Measurements from ENCODE around the gene TBX18. TPM values are rescaled to one million over a fixed set of nuclear protein-coding genes. Genes with fewer than 3 reads are reported as not detected.

TBX18 gene
- total and polyA plus RNA-seq, 9 of the 15 experiments (the other 6 are each of a cell fraction or from before 2014, with no cell fraction given) = 4.0 to 36.1 (median 20.7) TPM

- no peak for TF ChIP-seq CHD7 (IDR thresholded peaks at IDR 0.05; ENCODE audit: low read depth, low read length)
- TF ChIP-seq SIN3A (IDR thresholded peaks at IDR 0.05; ENCODE audit: borderline replicate concordance in 2 of 2, control insufficient read depth in 1 of 2, low read depth in 2 of 2, low read length in 2 of 2) = peak in 1 of 2 experiments; percentile 60; a peak in 2 of 4 replicates
- TF ChIP-seq ZNF407 (IDR thresholded peaks at IDR 0.05; ENCODE audit: low read depth) = no peak
- TF ChIP-seq GATA2 (CRISPR knock-in tag; IDR thresholded peaks at IDR 0.05) = no peak
- no peak for TF ChIP-seq ILK (tag; IDR thresholded peaks at IDR 0.05; ENCODE audit: borderline replicate concordance, low read depth)
- no peak for TF ChIP-seq HNRNPUL1 (IDR thresholded peaks at IDR 0.05; ENCODE audit: low read length)
These were observed at the start of gene TBX18 (continued) for GRCh38 chr6:84764332-84765049.
